ENCODE measurements around the gene TRAPPC5.

The TRAPPC5 gene

DNA sequence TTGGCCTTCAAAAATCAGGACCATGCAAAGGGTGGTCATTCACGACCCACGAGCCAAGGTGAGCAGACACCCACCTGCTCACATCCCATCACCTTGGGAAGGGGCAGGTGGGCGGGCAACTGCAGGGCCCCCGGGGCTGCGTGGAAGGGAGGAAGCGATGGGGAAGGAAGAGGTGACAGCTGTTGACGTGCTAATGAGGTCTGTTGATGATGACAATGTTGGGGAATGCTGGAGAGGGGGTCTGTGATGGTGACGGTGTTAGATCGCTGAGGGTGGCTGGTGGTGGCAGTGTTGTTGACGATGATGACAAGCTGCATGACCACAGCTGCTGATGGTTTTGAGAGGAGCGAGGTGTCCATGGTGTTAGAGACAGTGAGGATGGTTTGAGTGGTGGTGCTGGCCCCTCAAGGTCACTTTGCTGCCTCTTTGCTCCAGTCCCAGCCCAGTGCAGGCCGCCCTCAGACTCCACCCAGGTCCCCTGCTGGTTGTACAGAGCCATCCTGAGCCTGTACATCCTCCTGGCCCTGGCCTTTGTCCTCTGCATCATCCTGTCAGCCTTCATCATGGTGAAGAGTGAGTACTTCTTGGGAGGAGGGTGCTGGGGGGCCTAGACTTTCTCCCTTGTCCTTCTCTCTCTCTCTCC, 2.8 kb upstream of the TRAPPC5 start:
- DNase-seq = no peak

DNA sequence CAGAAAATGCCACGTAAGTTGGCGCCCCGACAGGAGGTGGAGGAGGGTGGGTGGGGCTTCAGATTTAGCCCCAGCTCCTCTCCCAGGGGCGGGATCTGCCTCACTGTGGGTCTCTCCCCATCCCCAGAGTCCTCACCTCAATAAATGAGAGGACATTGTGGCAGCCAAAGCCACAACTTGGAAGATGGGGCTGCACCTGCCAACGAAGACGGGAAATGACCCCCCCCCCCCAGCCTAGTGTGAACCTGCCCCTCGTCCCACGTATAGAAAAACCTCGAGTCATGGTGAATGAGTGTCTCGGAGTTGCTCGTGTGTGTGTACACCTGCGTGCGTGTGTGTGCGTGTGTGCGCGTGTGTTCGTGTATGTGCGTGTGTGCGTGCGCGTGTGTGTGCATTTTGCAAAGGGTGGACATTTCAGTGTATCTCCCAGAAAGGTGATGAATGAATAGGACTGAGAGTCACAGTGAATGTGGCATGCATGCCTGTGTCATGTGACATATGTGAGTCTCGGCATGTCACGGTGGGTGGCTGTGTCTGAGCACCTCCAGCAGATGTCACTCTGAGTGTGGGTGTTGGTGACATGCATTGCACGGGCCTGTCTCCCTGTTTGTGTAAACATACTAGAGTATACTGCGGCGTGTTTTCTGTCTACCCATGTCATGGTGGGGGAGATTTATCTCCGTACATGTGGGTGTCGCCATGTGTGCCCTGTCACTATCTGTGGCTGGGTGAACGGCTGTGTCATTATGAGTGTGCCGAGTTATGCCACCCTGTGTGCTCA, 1.5 kb upstream of the TRAPPC5 start:
- no peak for DNase-seq

- no peak for DNase-seq
Observed at GRCh38 chr19:7679771-7680605, 645 bp upstream of the TRAPPC5 start.

- peak; percentile 85 for DNase-seq
Observed at GRCh38 chr19:7681340-7682174, 924 bp downstream of the TRAPPC5 start.

DNA sequence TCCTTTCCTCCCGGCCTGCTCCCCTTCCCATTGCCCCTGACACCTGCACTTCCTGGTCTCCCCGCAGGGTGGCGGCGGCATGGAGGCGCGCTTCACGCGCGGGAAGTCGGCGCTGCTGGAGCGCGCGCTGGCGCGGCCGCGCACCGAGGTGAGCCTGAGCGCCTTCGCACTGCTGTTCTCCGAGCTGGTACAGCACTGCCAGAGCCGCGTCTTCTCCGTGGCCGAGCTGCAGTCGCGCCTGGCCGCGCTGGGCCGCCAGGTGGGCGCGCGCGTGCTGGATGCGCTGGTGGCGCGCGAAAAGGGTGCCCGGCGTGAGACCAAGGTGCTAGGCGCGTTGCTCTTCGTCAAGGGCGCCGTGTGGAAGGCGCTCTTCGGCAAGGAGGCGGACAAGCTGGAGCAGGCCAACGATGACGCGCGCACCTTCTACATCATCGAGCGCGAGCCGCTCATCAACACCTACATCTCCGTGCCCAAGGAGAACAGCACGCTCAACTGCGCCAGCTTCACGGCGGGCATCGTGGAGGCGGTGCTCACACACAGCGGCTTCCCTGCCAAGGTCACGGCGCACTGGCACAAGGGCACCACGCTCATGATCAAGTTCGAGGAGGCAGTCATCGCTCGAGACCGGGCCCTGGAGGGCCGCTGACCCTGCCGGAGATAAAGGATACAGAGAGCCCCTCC, 1.7 kb downstream of the TRAPPC5 start:
- DNase-seq = no peak

- DNase-seq = peak; percentile 72
Observed at GRCh38 chr19:7685546-7686445, 5.2 kb downstream of the TRAPPC5 start.

DNA sequence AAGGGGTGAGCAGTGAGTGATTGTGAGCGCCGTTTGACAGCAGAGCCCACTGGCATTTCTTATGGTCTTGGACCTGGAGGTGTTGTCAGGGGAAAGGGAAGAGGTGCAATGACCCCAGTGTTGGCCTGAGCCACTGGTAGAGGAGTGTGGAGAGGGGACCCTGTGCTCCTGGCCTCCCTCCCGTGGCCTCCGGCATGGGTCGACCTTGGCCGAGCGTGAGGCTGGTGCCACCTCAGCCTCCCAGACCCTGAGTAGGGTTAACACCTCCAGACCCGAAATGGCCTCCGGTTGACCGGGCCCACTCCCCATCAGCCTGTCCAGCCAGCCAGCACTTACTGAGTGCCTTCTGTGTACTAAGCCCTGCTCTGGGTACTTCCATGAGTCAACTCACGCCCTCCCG, 6.5 kb downstream of the TRAPPC5 start:
- DNase-seq = no peak

- no peak for DNase-seq
Observed at GRCh38 chr19:7689165-7689564, 8.5 kb downstream of the TRAPPC5 start.

- no peak for DNase-seq
Observed at GRCh38 chr19:7690779-7691258, 10.2 kb downstream of the TRAPPC5 start.

DNA sequence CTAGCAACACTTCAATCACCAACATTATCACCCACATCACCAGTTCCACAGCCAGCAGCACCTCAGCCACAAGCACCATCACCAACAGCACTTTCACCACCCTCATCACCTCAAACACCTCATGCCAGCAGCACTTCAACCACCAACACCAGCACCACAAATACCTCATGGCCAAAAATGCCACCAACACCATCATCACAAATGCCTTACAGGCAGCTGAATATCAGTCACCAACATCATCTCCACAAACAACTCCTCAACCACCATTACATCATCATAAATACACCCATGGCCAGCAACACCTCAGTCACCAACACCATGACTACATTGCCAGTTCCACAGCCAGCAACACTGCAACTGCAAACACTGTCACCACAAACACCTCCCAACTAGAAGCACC, 10.9 kb downstream of the TRAPPC5 start:
- no peak for DNase-seq

- DNase-seq = no peak
Observed at GRCh38 chr19:7692417-7693088, 11.9 kb downstream of the TRAPPC5 start.

- no peak for DNase-seq
Observed at GRCh38 chr19:7694499-7694898, 13.9 kb downstream of the TRAPPC5 start.

- DNase-seq = no peak
Observed at GRCh38 chr19:7697721-7698287, 17.2 kb downstream of the TRAPPC5 start.

DNA sequence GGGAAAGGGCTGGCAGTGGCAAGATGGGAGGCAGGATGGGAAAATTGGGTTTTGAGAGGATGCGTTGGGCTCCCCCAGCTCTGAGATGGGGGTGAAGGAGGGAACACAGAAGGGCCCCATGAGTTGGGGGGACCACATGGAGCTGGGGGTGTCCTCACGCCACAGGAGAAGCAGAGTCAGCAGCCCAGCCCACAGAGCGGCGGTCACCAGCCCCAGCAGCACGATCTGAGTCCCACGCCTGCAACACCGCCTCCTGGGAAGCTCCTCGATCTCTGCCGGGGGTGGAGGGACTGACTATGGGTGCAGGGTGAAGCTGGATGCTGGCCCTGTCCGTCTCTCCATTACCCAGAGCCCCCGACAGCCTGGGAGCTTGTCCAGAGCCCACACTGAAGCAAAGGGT, 17.9 kb downstream of the TRAPPC5 start:
- no peak for DNase-seq

DNA sequence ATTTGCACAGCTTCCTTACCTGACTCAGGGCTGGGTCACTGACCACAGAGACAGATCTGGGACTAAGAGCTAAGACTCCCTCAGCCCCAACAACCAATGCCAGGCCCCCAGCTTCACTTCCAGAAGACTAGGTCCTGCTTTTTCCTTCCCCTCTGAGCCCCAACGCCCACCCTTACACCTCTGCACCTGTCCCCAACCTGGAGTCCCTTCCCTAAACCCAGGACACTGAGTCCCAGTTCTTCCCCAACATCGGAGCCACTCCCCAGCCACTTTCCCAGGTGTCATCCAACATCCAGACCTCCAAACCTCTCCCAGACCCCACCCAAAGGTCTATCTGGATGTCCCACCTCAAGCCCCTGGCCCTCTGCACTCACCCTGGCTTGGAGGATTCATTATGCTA, 18.4 kb downstream of the TRAPPC5 start:
- no peak for DNase-seq

- no peak for DNase-seq
Observed at GRCh38 chr19:7699417-7700401, 19.1 kb downstream of the TRAPPC5 start.

GRCh38 chr19:7701049-7701653, 20.5 kb downstream of the TRAPPC5 start:
- DNase-seq = no peak
